LNCaP clone FGC (cell line): ENCODE data around the gene MAMDC2.

Source experiments
- DNase-seq: peaks from one replicate; pipeline ENCODE4 v3.0.0-alpha.2; 2011; ENCODE audit warnings: low read depth
- H3K4me3 ChIP-seq: 2 replicates; pipeline ENCODE4 v1.5.1; 2011; ENCODE audit warnings: mild to moderate bottlenecking, low read depth, low read length, control low read depth
- TF ChIP-seq, protein P1 (sequence below): IDR thresholded peaks from 2 replicates; pipeline ENCODE4 v1.5.1; 2012; ENCODE audit warnings: mild to moderate bottlenecking; ENCODE audit not compliant: control insufficient read depth, insufficient read depth; ENCODE audit errors: extremely low read depth

The MAMDC2 gene

DNA sequence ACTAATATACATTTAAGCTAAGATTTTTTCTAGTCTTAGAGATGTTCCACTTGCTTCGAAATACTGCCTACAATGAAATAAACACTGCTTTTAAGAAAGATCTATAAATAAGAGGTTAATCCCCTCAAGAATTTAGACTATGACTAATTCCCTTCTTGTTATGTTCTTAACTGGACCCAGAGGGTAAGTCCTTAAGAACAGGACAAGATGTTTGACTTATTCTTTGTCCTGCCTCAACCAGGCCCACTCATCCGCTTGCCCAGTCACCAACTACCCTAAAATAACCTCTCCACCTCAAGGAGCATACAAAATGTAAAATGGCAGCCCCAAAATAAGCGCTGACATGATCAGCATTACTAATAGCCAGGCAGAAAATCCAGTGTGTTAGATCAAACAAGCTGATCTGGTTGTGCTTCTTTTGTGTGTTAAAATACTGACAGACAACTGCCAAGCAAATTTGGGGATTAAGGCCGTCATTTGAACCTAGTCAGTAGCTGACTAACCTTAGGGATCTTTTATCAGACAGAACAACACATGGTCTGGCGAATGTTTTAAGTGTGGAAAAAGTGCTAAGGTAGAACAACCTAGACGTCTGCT, 121.5 kb downstream of the MAMDC2 start:
- H3K4me3 ChIP-seq, result no peak overlapping the region
- DNase-seq, result no peak
- TF ChIP-seq, protein P1, sequence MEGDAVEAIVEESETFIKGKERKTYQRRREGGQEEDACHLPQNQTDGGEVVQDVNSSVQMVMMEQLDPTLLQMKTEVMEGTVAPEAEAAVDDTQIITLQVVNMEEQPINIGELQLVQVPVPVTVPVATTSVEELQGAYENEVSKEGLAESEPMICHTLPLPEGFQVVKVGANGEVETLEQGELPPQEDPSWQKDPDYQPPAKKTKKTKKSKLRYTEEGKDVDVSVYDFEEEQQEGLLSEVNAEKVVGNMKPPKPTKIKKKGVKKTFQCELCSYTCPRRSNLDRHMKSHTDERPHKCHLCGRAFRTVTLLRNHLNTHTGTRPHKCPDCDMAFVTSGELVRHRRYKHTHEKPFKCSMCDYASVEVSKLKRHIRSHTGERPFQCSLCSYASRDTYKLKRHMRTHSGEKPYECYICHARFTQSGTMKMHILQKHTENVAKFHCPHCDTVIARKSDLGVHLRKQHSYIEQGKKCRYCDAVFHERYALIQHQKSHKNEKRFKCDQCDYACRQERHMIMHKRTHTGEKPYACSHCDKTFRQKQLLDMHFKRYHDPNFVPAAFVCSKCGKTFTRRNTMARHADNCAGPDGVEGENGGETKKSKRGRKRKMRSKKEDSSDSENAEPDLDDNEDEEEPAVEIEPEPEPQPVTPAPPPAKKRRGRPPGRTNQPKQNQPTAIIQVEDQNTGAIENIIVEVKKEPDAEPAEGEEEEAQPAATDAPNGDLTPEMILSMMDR, result no peak

- no peak for DNase-seq
- H3K4me3 ChIP-seq, result no peak overlapping the region
- TF ChIP-seq, protein P1, result no peak
These were observed 124.9 kb downstream of the MAMDC2 start for GRCh38 chr9:70168521-70168920.

GRCh38 chr9:70169222-70169621, 125.6 kb downstream of the MAMDC2 start:
- DNase-seq, result no peak
- TF ChIP-seq, protein P1, result no peak
- no peak overlapping the region for H3K4me3 ChIP-seq

DNA sequence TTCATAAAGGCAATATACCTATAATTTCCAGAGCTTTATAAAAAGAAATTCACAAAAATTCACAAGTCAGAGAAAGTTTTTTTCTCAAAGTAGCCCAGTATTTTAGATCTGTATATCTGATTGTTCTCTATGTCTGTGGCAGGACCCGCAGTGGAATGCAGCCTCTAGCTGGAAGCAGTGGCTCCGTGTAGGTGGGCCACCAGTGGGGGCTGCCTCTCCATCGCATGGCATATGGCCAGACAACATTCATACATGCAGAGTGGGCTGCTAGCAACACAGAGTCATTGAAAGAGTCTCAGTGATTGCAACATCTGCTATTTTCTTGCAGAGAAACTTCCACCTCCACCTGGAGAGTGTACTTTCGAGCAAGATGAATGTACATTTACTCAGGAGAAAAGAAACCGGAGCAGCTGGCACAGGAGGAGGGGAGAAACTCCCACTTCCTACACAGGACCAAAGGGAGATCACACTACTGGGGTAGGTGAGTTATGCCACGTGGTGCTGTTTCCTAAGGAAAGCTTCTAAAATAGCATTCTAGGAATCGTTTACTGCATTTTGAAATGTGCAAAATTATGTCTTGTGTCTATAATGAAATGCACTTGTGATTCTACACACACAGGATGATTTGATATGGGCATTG, 126.6 kb downstream of the MAMDC2 start:
- TF ChIP-seq, protein P1, result no peak
- no peak for DNase-seq
- no peak overlapping the region for H3K4me3 ChIP-seq

- no peak overlapping the region for H3K4me3 ChIP-seq
- TF ChIP-seq, protein P1, result no peak
- DNase-seq, result no peak
These were observed 128.9 kb downstream of the MAMDC2 start for GRCh38 chr9:70172532-70172931.

- no peak for DNase-seq
- no peak overlapping the region for H3K4me3 ChIP-seq
- TF ChIP-seq, protein P1, result no peak
These were observed 133.5 kb downstream of the MAMDC2 start for GRCh38 chr9:70177121-70177520.

DNA sequence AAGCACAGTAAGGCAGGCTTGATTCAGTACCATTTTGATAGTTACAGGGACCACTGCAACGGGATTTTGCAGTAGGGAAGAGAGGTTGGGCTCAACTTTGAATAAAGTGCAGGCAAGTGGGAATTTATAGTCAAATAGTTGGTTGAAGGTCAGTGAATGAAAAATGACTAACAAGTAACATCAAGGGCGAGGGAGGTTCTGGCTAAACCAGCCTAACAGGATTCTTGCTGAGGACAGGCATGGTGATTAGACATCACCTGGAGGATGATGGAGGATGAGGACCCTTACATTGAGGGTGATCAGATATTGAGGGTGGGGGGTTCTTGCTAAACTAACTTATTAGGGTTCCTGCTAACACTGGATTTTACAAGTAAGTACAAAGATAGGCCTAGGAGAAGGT, 149.1 kb downstream of the MAMDC2 start:
- DNase-seq, result no peak
- no peak overlapping the region for H3K4me3 ChIP-seq
- TF ChIP-seq, protein P1, result no peak
